Glutamatergic neuron (in vitro differentiated cells): ENCODE data around the gene DRD3. TPM values are rescaled to one million over a fixed set of nuclear protein-coding genes. Genes with fewer than 3 reads are reported as not detected.

Source experiments
- DNase-seq: peaks from one replicate; pipeline ENCODE4 v3.0.0; 2022
- H3K27ac Mint-ChIP-seq: one replicate; pipeline ENCODE4 v1.8.0; 2020; ENCODE audit warnings: mild to moderate bottlenecking, mixed read lengths, inconsistent platforms; ENCODE audit not compliant: unreplicated experiment
- H3K27me3 Mint-ChIP-seq: one replicate; pipeline ENCODE4 v1.8.0; 2020; ENCODE audit warnings: mild to moderate bottlenecking, moderate library complexity, mixed read lengths, inconsistent platforms; ENCODE audit not compliant: unreplicated experiment
- H3K36me3 Mint-ChIP-seq: one replicate; pipeline ENCODE4 v1.8.0; 2020; ENCODE audit warnings: mild to moderate bottlenecking, mixed read lengths, inconsistent platforms; ENCODE audit not compliant: unreplicated experiment
- H3K4me1 Mint-ChIP-seq: one replicate; pipeline ENCODE4 v1.8.0; 2020; ENCODE audit warnings: mild to moderate bottlenecking, low read depth, mixed read lengths, inconsistent platforms; ENCODE audit not compliant: unreplicated experiment
- H3K4me3 Mint-ChIP-seq: one replicate; pipeline ENCODE4 v1.8.0; 2020; ENCODE audit warnings: mild to moderate bottlenecking, mixed read lengths, inconsistent platforms; ENCODE audit not compliant: unreplicated experiment
- H3K9me3 Mint-ChIP-seq: one replicate; pipeline ENCODE4 v1.8.0; 2020; ENCODE audit warnings: mild to moderate bottlenecking, moderate library complexity, mixed read lengths, inconsistent platforms; ENCODE audit not compliant: unreplicated experiment
- total RNA-seq: library from RNA; stranded (reverse); fragmentation: NEBNext Ultra II Directional; extraction: Animal tissue kit (Norgen Biotek cat#: 25700); gene quantifications from one replicate; pipeline ENCODE4 v1.2.1, GENCODE V29; 2021; ENCODE audit not compliant: unreplicated experiment
- TF ChIP-seq, protein P1 (sequence below): fragments of 200-600 bp; sonication (generic); IDR thresholded peaks from one replicate; pipeline ENCODE4 v1.5.0; 2021; ENCODE audit not compliant: partially characterized antibody, unreplicated experiment

The DRD3 gene
- total RNA-seq, 1 donor from 2014 or later, result not detected

DNA sequence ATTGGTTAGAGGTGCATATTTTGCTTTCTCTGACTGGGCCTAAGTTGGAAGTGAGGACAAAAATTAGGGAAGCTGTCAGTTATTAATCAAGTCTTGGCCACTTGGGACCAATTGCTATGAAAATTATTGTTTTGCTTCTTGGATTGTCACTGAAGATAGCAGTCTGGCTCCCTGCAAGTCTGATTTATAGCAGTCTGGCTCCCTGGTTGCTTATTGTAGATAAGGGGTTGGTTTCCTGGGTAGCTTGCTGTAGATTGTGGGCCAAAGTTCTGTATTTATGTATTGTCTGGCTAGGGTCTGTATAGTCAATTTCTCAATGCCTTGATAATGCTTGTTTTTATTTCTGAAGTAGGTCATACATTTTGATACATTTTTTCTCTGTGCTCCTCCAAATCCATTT is 13.3 kb upstream of the DRD3 start:
- Mint-ChIP-seq H3K27ac (no peak overlapping the region), H3K27me3 (no peaks in the 10 kb centered on the region), H3K4me3 (no peak overlapping the region), H3K9me3 (no peaks in the 10 kb centered on the region), H3K36me3 (no peaks in the 10 kb centered on the region), H3K4me1 (no peaks in the 10 kb centered on the region)
- no peak for DNase-seq
- TF ChIP-seq, protein P1, sequence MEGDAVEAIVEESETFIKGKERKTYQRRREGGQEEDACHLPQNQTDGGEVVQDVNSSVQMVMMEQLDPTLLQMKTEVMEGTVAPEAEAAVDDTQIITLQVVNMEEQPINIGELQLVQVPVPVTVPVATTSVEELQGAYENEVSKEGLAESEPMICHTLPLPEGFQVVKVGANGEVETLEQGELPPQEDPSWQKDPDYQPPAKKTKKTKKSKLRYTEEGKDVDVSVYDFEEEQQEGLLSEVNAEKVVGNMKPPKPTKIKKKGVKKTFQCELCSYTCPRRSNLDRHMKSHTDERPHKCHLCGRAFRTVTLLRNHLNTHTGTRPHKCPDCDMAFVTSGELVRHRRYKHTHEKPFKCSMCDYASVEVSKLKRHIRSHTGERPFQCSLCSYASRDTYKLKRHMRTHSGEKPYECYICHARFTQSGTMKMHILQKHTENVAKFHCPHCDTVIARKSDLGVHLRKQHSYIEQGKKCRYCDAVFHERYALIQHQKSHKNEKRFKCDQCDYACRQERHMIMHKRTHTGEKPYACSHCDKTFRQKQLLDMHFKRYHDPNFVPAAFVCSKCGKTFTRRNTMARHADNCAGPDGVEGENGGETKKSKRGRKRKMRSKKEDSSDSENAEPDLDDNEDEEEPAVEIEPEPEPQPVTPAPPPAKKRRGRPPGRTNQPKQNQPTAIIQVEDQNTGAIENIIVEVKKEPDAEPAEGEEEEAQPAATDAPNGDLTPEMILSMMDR, result no peak

DNA sequence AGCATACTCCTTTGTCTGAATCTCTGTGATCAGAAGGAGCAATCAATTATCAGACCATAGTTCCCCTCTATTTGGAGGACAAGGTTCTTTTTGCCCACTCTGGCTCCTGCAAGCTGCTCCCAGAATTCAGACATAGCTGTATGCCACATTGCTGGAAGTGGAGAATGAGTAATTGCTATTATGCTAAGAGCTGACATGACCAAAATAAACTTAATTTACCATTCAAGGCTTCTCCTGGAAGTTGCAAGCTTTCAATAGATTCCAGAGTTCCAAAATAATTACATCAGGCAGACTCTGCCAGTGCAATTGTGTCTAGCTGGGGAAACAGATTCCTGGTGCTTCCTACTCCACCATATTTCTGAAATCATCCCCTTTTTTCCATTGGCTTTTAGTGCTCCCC is 7.6 kb upstream of the DRD3 start:
- no peak overlapping the region for H3K27ac Mint-ChIP-seq
- DNase-seq, result no peak
- H3K9me3 Mint-ChIP-seq, result peaks cover 3% of the 10 kb centered on the region
- no peaks in the 10 kb centered on the region for H3K27me3 Mint-ChIP-seq
- TF ChIP-seq, protein P1, result no peak
- no peaks in the 10 kb centered on the region for H3K4me1 Mint-ChIP-seq
- H3K36me3 Mint-ChIP-seq, result peaks cover 8% of the 10 kb centered on the region
- no peak overlapping the region for H3K4me3 Mint-ChIP-seq

DNA sequence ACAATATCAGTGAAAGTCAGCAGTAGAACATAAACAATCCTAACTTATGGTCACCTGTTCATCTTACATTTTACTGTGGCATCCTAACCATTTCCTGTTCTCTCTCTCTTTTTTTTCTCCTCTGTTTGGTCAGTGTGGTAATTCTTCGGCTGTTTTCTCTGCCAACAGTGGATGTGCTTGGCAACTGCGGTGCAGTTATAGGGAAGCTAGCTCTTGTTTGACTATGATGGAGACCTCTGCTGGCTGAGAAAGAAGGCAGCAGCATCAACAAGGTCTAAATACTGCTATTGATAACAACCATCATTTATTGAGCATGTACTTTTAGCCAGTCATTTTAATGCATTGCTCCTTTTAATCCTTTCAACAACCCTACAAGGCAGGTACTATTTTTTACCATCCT is 723 bp upstream of the DRD3 start:
- H3K4me3 Mint-ChIP-seq, result no peak overlapping the region
- no peak for DNase-seq
- no peaks in the 10 kb centered on the region for H3K36me3 Mint-ChIP-seq
- H3K27ac Mint-ChIP-seq, result no peak overlapping the region
- H3K9me3 Mint-ChIP-seq, result peaks cover 3% of the 10 kb centered on the region
- TF ChIP-seq, protein P1, result no peak
- no peaks in the 10 kb centered on the region for H3K4me1 Mint-ChIP-seq
- no peaks in the 10 kb centered on the region for H3K27me3 Mint-ChIP-seq

DNA sequence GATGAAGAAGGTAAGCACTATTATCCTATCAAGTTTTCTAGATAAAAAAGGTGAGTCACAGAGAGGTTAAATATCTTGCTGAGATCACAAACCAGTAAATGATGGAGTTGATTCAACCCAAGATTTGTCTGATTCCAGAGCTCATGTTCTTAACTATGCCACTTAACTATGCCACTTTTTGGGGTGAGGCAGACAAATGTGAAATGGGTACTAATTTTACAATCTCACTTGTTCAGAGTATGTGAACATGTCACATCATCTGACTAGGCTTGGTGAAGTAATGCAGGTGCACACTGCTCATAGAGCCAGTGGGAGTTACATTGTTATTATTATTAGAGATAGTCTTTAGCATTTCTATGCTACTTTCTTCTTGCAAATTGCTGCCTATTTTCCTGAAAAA is 2.0 kb downstream of the DRD3 start:
- no peaks in the 10 kb centered on the region for H3K9me3 Mint-ChIP-seq
- H3K27ac Mint-ChIP-seq, result no peak overlapping the region
- H3K27me3 Mint-ChIP-seq, result no peaks in the 10 kb centered on the region
- no peaks in the 10 kb centered on the region for H3K4me1 Mint-ChIP-seq
- DNase-seq, result no peak
- TF ChIP-seq, protein P1, result no peak
- no peak overlapping the region for H3K4me3 Mint-ChIP-seq
- no peaks in the 10 kb centered on the region for H3K36me3 Mint-ChIP-seq

DNA sequence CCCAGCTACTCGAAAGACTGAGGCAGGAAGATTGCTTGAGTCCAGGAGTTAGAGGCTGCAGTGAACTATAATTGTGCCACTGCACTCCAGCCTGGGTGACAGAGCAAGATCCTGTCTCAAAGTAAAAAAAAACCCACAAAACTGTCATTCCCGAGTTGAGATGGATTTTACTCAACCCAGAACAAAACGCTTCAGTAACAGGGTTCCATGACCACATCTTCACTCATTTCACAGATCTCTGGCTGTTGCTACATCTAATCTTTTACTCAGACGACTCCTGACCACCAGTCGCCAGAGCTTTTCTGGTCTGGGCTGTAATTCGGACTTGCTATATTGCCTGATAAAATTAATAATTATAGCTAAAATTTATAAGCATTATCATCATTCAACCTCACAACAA is 2.4 kb downstream of the DRD3 start:
- TF ChIP-seq, protein P1, result no peak
- no peak for DNase-seq
- Mint-ChIP-seq H3K4me1 (no peaks in the 10 kb centered on the region), H3K27me3 (no peaks in the 10 kb centered on the region), H3K4me3 (no peak overlapping the region), H3K27ac (no peak overlapping the region), H3K36me3 (no peaks in the 10 kb centered on the region), H3K9me3 (no peaks in the 10 kb centered on the region)
